G401 (cell line): ENCODE results near the gene MAPK8IP3. TPM values are rescaled to one million over a fixed set of nuclear protein-coding genes. Genes with fewer than 3 reads are reported as not detected.

Source experiments
- DNase-seq: peaks from one replicate; pipeline ENCODE4 v3.0.0-alpha.2; 2015; ENCODE audit warnings: low spot score
- in situ Hi-C: cut with HindIII; loops from 2 replicates; pipeline ENCODE4 v1.10.0; 2016; ENCODE audit warnings: low sequenced_read_pairs, mixed read lengths
- total RNA-seq: library from RNA; depleted of rRNA; stranded (reverse); fragments of >200 nt; shearing (Covaris generic); gene quantifications from 2 replicates; pipeline ENCODE4 v1.2.3, GENCODE V29; 2014

MAPK8IP3 gene
- total RNA-seq, 1 experiment from 2014 or later = 20.6 TPM

DNA sequence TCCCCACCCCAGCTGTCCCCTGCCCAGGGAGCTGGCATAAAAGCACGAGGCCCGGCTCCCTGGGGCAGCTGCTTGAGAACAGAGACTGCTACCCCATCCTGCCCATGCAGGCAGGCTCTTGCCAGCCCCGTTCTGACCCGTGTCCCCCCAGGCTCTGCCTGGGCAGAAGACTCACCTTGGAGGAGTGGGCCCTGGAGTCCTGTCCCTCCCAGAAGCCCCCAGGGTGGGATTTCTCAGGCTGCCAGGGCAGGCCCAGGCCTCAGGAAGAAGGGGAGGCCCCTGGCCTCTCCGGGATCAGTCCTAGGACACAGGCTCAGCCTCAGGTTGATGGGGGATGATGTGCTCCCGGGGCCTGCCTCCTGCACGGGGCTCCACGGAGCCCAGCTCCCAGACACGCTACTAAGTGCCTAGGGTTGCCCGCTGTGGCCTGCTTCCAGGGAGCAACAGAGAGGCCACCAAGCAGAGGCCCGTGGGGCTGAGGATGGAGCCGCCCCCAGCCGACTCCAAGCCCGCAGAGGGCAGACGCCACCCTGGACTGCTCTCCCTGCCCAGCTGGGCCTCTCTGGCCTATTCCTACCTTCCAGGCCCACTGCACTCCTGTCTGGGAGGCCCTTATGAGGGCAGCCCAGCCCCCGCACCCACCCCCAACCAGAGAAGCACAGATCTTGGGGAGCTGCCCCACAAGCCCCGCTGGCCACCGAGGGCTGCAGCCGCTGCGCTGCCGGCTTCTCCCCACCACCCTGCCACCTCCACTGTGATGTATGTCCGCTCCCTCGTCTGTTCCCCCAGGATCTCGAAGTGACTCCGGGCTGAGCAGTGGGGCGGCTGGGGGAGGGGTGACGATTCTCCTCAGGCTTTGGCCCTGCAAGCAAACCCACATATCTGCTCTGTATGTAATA, 63.7 kb downstream of the MAPK8IP3 start:
- in situ Hi-C loops = no loop called here
- no peak for DNase-seq

DNA sequence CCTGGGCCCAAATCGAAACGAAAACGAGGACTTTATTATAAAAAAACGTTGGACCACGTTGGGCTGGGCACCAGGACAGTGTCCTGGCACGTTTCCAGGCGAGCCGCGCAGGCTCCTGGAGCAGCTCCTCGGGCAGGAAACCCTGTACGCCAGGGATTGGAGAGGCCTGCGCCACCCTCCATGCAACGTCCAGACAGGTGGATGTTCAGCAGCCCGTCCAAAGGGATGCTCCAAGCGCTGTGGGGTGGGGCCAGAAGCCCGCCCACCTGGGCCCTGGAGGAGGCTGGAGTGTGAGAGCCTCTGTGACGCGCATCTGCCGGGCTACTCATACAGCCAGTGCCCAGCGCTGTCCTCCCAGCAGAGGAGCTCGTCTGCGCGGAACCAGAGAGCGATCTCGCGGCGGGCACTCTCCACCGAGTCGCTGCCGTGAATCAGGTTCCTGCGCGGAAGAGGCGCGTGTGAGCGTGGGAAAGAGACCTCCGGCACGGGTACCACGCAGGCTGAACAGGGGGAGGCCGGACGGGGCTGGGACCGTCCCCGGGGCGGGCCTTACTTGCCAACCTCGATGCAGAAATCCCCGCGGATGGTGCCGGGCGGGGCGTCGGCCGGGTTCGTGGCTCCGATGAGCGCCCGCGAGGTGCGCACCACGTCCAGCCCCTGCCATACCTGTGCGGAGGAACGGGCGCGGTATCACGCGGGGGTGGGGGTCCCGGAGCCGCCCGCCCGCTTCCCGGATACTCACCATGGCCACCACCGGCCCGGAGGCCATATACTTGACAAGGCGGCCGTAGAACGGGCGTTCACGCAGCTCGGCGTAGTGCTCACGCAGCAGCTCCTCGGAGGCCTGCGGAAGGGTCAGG, 64.6 kb downstream of the MAPK8IP3 start:
- in situ Hi-C loops = no loop called here
- DNase-seq = peak; percentile 78

DNA sequence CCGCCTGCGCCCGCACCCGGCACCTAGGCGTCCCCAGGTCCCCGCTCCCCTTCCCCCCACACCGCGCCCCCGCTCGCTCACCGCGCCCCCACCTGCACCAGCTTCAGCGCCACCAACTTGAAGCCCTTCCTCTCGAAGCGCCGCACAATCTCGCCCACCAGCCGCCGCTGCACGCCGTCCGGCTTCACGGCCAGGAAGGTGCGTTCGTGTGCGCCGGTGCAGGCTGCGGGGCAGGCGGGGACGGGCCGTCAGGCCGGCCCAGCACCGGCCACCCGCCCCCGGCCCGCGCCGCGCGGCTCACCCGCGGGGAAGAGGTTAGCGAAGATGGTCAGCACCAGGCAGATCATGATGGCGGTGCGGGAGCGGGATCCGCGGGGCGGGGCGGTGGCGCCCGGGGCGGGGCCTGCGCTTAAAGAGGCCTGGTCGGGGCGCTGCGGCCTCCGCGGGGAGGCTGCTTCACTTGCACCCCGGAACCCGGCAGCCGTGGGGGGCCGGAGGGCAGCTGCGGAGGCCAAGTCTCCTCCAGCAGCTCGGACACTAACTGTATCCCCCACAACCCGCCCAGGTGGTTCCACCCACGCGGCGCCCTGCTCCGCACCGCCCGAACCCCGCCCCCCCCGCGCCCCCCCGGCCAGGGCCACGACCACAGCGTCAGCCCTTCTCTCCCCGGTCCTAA, 65.3 kb downstream of the MAPK8IP3 start, which contains the start of gene NME3:
Gene NME3, minus strand, starts transcription at position 356 of the 676 bp plus-strand sequence. Its CDS starts 9 bp downstream, at position 347.
- in situ Hi-C loops = no loop called here
- DNase-seq = peak; percentile 66

DNA sequence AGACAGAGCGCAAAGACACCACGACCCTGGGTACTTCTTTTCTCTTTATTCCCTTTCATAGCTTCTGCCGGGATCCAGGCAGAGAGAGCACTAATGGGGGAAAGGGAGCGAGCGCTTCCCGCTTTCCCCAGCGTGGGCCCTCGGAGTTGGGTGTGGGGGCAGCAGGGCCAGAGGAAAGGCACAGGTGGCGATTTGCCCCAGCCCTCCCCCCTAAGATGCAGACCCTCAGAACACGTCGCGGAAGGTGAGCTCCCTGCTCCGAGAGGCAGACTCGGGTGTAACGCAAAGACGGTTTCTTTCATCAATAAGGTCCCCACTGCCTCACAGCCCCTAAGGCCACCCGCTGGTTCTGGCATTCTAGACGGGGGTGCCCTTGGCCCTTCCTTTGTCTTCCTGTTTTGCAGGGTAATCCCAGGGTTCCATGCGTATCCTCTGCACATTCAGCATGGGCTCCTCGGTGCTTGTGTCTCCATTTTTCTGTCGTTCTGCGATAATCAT, 65.9 kb downstream of the MAPK8IP3 start:
- no peak for DNase-seq
- in situ Hi-C loops = no loop called here

DNA sequence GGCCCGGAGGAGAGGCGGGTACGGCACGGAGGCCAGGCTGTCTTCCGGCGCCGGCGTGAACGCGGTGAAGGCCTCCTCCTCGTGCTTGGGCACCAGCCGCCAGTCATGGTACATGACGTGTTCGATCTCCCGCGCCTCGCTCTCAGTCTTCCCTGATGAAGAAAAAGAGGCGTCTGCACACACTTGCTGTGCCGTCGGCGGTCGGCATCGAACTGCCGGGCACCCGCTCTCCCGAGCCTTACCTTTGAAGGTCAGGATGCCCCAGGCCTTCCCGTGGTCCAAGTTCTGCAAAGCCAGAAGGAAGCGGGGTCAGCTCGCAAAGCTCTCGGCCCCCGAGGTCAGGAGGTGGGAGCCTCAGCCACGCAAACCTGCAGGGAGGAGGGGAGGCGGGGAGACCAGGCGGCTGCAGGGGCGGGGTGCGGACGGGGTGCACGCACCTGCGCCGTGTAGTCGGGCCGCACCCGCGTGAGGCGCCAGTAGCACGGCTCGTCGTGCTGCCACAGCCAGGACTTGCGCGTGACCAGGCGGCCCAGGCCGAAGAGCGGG, 66.4 kb downstream of the MAPK8IP3 start, which contains the start of gene EME2:
Gene EME2, plus strand, starts transcription at position 449 of the 546 bp plus-strand sequence. CDS start 418 bp downstream, outside the sequence.
- no peak for DNase-seq
- in situ Hi-C loops = no loop called here

DNA sequence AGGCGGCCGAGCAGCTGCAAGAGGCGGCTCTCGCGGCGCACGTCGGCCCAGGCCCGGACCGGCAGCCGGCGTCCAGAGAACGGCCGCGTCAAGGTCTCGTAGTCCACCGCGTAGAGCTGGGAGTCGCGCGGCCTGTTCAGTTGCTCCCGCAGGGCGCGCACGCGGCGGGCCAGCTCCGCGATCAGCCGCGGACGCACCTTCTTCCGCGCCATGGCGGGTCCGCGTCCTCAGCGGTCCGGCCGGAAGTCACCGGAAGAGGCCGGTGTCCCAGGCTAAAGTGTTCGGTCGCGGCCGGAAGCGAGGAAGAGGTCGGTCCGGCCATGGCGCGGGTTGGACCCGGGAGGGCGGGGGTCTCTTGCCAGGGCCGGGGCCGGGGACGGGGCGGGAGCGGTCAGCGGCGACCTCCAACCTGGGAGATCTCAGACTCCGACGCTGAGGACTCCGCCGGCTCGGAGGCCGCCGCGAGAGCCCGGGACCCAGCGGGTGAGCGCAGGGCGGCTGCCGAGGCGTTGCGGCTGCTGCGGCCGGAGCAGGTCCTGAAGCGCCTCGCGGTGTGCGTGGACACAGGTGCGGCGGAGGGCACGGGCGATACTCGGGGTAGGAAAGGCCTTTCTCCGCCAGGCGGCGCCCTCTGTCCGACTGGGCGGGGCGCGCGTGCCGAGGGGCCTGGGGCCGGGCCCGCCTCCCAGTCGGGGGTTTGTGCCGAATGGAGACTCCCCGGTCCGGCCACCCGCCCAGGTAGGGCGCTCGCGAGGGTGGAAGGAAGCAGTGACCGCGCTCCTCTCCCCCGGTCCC, 67.1 kb downstream of the MAPK8IP3 start, which contains the start of gene MRPS34:
Gene MRPS34, minus strand, starts transcription at position 227 of the 795 bp plus-strand sequence. Its CDS starts 15 bp downstream, at position 212.
- in situ Hi-C loops = no loop called here
- peak; percentile 78 for DNase-seq

DNA sequence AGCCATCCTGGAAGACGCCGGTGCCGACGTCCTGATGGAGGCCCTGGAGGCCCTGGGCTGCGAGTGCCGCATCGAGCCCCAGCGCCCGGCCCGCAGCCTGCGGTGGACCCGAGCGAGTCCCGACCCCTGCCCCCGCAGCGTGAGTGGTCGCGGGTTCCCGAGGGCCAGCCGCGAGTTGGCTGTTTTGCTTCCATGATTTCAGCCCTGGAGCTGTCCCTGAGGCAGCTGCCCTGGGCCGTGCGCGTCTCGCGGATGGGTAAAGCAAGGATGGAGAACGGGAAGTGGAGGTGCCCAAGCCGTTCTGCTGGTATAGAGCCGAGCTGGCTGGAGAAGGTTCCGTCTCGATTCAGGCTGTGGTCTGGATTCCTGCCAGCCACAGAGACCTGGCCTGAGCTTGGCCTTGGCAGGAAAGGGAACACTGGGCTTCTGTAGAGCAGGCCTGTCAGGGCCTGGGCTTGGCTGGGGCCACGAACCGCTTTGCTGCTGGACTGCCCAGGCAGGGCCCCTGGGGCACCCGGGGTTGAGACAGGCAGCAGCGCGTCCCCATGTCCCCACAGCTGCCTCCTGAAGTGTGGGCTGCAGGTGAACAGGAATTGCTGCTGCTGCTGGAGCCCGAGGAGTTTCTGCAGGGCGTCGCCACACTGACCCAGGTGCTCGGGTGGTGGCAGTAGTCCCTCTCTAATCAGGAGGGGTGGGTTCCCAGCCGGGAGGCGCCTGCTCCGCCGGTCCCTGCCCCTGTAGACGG, 67.9 kb downstream of the MAPK8IP3 start:
- in situ Hi-C loops = no loop called here
- DNase-seq = no peak

DNA sequence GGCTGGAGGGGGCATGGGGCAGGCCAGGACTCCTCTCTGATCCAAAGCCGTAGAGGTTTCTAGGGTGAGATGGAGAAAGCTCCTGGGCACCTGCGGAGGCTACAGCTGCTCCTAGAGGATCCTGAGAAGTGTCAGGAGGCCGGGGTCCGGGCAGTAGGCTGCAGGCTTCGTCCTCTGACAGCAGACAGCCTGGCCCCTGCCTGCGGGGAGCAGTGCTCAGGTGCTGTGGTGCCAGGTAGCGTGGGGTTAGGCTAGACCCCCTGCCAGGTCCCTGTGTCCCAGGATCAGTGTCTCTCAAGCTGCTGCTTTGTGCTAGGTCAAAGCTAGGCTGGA, 68.4 kb downstream of the MAPK8IP3 start:
- DNase-seq = no peak

DNA sequence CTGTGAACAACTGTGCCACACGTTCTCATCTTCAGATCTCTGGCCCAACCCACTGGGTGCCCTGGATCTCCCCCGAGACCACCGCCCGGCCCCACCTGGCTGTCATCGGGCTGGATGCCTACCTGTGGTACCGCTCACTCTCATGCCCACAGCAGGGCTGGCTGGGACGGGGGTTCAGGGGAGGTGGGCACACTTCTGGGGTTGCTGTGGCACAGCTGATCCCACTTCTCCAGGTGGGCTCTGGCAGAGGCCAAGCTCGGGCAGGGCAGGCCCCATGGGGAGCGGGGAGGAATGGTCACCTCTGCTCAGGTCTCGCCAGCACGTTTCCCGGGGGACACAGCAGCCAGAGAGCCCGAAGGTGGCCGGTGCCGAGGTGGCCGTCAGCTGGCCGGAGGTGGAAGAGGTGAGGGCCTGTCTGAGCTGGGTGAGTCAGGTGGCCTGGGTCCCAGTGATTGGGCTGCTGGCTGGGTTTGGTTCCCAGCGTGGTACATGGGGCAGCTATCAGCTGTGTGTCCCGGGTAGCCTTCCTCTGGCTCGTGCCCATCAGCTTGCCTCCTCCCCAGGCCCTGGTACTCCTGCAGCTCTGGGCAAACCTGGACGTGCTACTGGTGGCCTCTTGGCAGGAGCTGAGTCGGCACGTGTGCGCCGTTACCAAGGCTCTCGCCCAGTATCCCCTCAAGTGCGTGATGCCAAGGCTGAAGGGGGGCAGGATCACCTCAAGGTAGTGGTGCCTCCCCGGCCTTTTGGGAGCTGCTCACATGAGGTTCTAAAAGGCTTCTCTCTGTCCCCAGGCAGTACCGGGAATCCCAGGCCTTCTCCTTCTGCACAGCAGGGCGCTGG, 69.2 kb downstream of the MAPK8IP3 start:
- DNase-seq = no peak
- in situ Hi-C loops = no loop called here

More for the DNA sequence above, 68.4 kb downstream of the MAPK8IP3 start:
- in situ Hi-C loops = no loop called here

DNA sequence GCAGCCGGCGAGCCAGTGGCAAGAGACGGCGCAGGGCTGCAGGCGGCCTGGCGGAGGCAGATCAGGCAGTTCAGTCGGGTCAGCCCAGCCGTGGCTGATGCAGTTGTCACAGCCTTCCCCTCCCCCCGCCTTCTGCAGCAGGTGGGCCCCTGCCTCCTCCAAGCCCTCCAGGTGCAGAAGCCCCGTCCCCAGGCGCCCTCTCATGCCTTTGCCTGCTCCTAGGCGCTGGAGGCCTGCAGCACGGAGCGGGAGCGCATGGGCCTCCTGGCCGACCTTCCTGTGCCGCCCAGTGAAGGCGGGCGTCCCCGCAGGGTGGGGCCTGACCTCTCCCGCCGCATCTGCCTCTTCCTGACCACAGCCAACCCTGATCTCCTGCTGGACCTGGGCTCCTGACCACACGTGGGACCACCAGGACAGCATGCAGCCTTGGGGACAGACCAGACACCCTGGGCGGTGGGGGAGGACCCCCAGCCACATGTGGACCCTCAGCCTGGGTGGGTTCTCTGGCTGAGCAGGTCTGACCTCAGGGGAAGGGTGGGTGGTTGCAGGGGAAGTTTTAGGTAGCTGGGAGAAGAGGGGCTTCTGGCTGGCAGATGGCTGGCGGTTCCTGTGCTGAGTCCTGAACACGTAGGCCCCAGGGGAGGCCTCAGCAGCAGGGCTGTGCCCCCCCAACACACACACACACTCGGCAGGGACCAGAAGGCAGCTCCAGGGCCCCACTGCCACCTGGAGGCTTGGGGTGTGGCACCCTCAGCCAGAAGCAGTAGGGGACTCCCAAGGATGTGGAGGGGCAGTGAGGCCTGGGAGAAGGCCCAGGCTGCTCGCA, 70.1 kb downstream of the MAPK8IP3 start:
- DNase-seq = no peak
- in situ Hi-C loops = no loop called here

DNA sequence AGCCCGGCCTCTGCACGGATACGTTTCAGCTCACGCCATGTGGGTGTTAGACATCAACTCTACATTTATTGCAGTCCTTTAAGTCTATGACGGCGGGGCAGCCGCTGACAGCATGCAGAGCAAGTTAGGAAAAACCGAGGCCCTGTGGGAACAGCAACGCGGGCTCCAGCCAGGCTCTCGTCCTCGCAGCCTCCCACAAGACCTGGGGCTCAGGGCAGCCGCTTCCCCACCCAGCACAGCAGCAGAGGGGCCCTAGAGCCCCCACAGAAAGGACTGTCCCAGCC, 70.6 kb downstream of the MAPK8IP3 start:
- no peak for DNase-seq
- in situ Hi-C loops = no loop called here

DNA sequence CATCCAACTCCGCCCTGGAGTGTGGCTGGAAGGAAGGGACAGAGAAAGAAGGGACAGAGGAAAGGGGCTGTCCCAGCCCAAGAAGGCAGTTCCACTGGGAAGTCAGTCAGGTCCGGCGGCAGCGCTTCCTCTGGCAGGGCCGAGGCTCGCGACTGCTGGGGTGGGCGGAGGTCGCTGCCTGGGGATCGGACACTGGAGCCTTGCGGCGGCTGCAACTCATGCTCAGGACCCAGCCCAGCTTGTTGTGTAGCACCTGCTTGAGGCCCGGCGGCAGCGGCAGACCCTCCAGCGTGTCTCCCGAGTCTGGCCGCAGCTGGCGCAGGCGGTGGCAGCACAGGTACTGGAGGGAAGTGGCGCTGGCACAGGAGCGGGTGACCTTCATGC, 71.0 kb downstream of the MAPK8IP3 start:
- DNase-seq = no peak
- in situ Hi-C loops = no loop called here

DNA sequence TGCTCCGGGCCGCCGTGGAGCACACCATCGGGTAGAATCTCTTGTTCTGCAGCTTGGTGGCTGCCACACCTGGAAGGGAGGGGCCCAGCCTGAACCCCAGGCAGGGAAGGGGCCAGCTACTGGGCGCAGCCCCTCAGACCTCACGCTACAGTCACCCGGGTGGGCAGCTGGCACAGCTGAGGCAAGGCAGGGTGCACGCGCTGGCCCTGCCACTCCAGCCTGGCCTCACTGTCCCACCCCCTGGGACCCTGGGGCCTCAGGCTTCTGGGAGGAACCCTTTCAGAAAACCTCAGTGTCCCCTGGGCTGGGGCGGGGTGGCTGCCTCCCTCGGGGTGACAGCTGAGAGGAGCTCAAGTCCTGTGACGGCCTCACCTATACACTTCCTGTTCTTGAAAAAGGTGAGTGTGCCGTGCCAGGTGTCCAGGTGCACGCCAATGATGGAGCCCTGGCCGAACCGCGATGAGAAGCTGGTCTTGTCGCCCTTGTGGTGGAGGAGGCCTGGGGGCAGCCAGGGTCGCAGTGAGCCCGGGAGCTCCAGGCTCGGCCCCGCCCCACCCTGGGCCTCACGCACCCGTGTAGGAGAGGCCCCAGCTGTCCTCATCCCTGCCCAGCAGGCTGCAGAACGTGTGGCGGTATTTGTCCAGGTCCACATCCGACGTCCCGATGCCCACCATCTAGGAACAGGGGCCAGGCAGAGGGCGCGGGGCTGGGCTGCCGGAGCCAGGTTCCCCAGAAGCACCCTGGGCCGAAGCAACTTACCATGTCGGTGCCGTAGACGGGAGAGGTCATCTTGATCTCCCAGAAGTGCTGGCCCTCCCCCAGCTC, 71.6 kb downstream of the MAPK8IP3 start:
- in situ Hi-C loops = no loop called here
- no peak for DNase-seq

DNA sequence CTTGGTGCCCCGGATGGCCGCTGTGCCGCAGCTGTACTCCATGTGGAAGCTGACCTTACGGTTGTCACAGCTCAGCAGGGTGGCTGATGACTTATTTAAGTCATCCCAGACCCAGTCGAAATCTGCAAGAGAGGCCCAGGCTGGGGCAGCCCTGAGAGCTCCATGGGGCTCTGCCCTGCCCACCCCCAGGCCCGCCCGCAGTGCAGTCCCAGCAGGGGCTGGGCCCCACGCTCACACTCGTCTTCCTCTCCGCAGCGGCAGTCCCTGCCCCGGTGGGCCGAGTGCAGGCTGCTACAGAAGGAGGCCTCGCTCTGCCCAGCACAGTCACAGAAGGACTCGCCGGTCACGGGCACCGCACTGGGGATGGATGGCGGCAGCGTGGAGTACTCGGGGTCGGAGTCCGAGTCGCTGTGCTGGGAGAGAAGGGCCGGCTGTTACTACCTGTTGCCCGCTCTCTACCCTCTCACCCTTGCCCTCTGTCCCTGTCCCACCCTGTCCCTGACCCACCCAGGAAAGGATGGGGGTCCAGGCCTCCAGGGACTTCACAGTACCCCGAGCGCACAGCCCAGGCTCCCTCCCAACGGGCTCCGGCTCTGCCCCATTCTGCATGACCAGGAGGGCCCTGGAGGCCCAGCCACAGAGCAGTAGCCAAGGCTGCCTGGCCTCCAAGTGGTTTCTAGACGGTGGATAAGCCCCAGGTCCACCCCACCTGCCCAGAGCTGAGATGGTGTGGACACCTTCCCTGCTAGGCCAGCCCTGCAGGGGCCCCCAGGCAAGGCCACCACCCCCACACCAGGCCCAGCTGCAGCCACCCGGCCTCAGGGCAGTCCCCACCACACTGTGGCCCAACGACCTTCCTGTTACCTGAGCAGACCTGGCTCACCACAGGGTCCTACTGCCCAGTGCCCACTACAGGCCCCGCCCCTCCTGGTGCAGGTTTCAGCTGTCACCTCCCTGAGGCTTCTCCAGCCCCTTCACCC, 72.5 kb downstream of the MAPK8IP3 start:
- in situ Hi-C loops = no loop called here
- DNase-seq = no peak
